ENCODE data around the gene ZNF700.

DNA sequence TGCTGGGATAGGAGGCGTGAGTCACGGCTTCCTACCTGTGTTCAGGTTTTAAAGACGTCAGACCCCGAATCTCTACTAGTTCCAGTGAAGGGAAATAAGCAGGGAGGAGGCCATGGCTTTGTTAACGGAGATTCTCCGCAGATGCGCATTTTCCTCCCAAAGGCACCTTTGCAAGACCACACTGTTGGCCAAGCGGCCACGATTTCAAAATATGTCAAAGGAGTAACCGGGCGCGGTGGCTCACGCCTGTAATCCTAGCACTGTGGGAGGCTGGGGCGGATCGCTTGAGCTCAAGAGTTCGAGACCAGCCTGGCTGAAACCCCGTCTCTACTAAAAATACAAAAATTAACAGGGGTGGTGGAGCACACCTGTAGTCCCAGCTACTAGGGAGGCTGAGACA, 61.8 kb downstream of the ZNF700 start:
- TF ChIP-seq, protein P1, sequence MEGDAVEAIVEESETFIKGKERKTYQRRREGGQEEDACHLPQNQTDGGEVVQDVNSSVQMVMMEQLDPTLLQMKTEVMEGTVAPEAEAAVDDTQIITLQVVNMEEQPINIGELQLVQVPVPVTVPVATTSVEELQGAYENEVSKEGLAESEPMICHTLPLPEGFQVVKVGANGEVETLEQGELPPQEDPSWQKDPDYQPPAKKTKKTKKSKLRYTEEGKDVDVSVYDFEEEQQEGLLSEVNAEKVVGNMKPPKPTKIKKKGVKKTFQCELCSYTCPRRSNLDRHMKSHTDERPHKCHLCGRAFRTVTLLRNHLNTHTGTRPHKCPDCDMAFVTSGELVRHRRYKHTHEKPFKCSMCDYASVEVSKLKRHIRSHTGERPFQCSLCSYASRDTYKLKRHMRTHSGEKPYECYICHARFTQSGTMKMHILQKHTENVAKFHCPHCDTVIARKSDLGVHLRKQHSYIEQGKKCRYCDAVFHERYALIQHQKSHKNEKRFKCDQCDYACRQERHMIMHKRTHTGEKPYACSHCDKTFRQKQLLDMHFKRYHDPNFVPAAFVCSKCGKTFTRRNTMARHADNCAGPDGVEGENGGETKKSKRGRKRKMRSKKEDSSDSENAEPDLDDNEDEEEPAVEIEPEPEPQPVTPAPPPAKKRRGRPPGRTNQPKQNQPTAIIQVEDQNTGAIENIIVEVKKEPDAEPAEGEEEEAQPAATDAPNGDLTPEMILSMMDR (IDR thresholded peaks at IDR 0.05; ENCODE audit: insufficient read depth, low read length, poor library complexity, severe bottlenecking) = no peak
- no peak for TF ChIP-seq EZH2phosphoT487 (conservative IDR thresholded peaks at IDR 0.05; ENCODE audit: low read length)
